Liver (tissue), 3 donors: ENCODE results near the gene ERICH6.

ENCODE experiments used
- ATF3 ChIP-seq: IDR thresholded peaks from 2 replicates; pipeline ENCODE4 v1.6.1; 2016; ENCODE audit warnings: antibody characterized with exemption
- CTCF ChIP-seq: fragments of 150-350 bp; IDR thresholded peaks from 2 replicates; pipeline ENCODE4 v1.5.1; 2017; ENCODE audit warnings: improper control_type of control experiment, low read depth, low read length; ENCODE audit not compliant: missing input control
- EGR1 ChIP-seq, 2 donors: IDR thresholded peaks; 2 replicates each; pipeline ENCODE4 v1.6.1; 2016 to 2018; ENCODE audit warnings: antibody characterized with exemption in 2 of 2, low read depth in 2 of 2
- FOXA2 ChIP-seq: IDR thresholded peaks from 2 replicates; pipeline ENCODE4 v1.6.1; 2016; ENCODE audit warnings: antibody characterized with exemption
- HNF4G ChIP-seq: IDR thresholded peaks from 2 replicates; pipeline ENCODE4 v1.6.1; 2016; ENCODE audit warnings: antibody characterized with exemption
- JUND ChIP-seq, 2 donors: IDR thresholded peaks; 2 replicates each; pipeline ENCODE4 v1.6.1; 2016; ENCODE audit warnings: antibody characterized with exemption in 2 of 2
- MAX ChIP-seq: IDR thresholded peaks from 2 replicates; pipeline ENCODE4 v1.6.1; 2016; ENCODE audit warnings: antibody characterized with exemption
- RAD21 ChIP-seq, 2 donors: IDR thresholded peaks; 2 replicates each; pipeline ENCODE4 v1.6.1; 2016; ENCODE audit warnings: antibody characterized with exemption in 2 of 2, mild to moderate bottlenecking in 2 of 2
- REST ChIP-seq: IDR thresholded peaks from 2 replicates; pipeline ENCODE4 v1.6.1; 2016; ENCODE audit warnings: antibody characterized with exemption, mild to moderate bottlenecking
- RXRA ChIP-seq, 2 donors: IDR thresholded peaks; 2 replicates each; pipeline ENCODE4 v1.6.1; 2017 to 2018; ENCODE audit warnings: antibody characterized with exemption in 2 of 2, mild to moderate bottlenecking in 1 of 2
- TAF1 ChIP-seq: conservative IDR thresholded peaks from 2 replicates; pipeline ENCODE4 v1.6.1; 2016; ENCODE audit warnings: antibody characterized with exemption, mild to moderate bottlenecking
- YY1 ChIP-seq: IDR thresholded peaks from 2 replicates; pipeline ENCODE4 v1.6.1; 2016; ENCODE audit warnings: antibody characterized with exemption, mild to moderate bottlenecking
- ZBTB33 ChIP-seq: IDR thresholded peaks from 2 replicates; pipeline ENCODE4 v1.6.1; 2016; ENCODE audit warnings: antibody characterized with exemption
- donor health status: healthy.
- donor health status: healthy.

GRCh38 chr3:150681057-150681456 lies 22.7 kb downstream of the ERICH6 start:
- TF ChIP-seq CTCF: no peak
- no peak for TF ChIP-seq REST
- TF ChIP-seq RAD21 (IDR thresholded peaks at IDR 0.05): no peak
- no peak for TF ChIP-seq JUND (IDR thresholded peaks at IDR 0.05)
- no peak for TF ChIP-seq TAF1
- TF ChIP-seq FOXA2: no peak
- TF ChIP-seq EGR1 (IDR thresholded peaks at IDR 0.05; ENCODE audit: low read depth in 2 of 2): no peak
- no peak for TF ChIP-seq YY1
- no peak for TF ChIP-seq MAX
- TF ChIP-seq ZBTB33: no peak
- TF ChIP-seq ATF3: no peak
- no peak for TF ChIP-seq HNF4G
- no peak for TF ChIP-seq RXRA (IDR thresholded peaks at IDR 0.05)
